HL-60 (cell line): Measurements from ENCODE around the gene RER1.

Source experiments
- DNase-seq, 2 experiments: peaks; one replicate each; pipeline ENCODE4 v3.0.0-alpha.2; 2010 to 2020; ENCODE audit warnings: low read depth in 1 of 2, low spot score in 1 of 2
- H3K27ac ChIP-seq: fragments of 250-450 bp; sonication (Bioruptor Pico); replicated peaks from 2 replicates; pipeline ENCODE4 v1.5.1; 2020; ENCODE audit warnings: mild to moderate bottlenecking, moderate library complexity
- H3K27me3 ChIP-seq: fragments of 250-450 bp; sonication (Bioruptor Pico); 2 replicates; pipeline ENCODE4 v1.5.1; 2021; ENCODE audit warnings: mild to moderate bottlenecking, moderate library complexity; ENCODE audit not compliant: insufficient read depth, poor library complexity, severe bottlenecking
- H3K4me3 ChIP-seq: replicated peaks from 2 replicates; pipeline ENCODE4 v1.5.1; 2011; ENCODE audit warnings: mild to moderate bottlenecking, control low read depth, low read length; ENCODE audit not compliant: insufficient read depth
- GABPA ChIP-seq: IDR thresholded peaks from 2 replicates; pipeline ENCODE4 v1.6.1; 2012; ENCODE audit warnings: low read depth
- POLR2AphosphoS5 ChIP-seq: IDR thresholded peaks from 2 replicates; pipeline ENCODE4 v1.6.1; 2012; ENCODE audit warnings: low read depth
- SPI1 ChIP-seq: IDR thresholded peaks from 2 replicates; pipeline ENCODE4 v1.6.1; 2012; ENCODE audit warnings: low read depth, mild to moderate bottlenecking, borderline replicate concordance
- TF ChIP-seq, protein P1 (sequence below): IDR thresholded peaks from 2 replicates; pipeline ENCODE4 v1.6.1; 2012; ENCODE audit warnings: low read depth; ENCODE audit not compliant: insufficient replicate concordance
- TF ChIP-seq, protein P2 (sequence below): IDR thresholded peaks from one replicate; pipeline ENCODE4 v1.5.1; 2011; ENCODE audit warnings: low read length, control low read depth, inconsistent platforms; ENCODE audit not compliant: insufficient read depth

Gene RER1

DNA sequence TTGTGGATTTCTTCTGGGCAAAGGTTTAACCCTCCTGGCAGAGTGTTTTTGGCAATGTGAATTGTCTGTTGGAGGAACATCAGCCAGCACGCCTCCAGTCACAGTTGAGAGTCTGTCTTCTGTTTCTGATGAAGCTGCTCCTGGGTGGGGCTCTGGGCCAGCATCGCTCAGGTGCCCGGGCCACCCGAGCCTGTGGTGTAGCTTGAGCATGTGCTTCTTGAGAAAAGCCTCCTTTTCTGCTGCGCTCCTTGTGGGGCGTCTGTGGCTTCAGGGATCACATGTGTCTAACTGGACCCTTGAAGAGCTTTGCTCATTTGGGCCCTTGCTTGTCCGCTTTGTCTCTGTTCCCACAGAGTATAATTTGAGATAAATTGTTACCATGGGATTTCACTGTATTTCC is 7.2 kb downstream of the RER1 start:
- H3K27ac ChIP-seq: no peak overlapping the region
- DNase-seq: no peak
- no peak for TF ChIP-seq GABPA
- no peak for TF ChIP-seq SPI1
- TF ChIP-seq, protein P1, sequence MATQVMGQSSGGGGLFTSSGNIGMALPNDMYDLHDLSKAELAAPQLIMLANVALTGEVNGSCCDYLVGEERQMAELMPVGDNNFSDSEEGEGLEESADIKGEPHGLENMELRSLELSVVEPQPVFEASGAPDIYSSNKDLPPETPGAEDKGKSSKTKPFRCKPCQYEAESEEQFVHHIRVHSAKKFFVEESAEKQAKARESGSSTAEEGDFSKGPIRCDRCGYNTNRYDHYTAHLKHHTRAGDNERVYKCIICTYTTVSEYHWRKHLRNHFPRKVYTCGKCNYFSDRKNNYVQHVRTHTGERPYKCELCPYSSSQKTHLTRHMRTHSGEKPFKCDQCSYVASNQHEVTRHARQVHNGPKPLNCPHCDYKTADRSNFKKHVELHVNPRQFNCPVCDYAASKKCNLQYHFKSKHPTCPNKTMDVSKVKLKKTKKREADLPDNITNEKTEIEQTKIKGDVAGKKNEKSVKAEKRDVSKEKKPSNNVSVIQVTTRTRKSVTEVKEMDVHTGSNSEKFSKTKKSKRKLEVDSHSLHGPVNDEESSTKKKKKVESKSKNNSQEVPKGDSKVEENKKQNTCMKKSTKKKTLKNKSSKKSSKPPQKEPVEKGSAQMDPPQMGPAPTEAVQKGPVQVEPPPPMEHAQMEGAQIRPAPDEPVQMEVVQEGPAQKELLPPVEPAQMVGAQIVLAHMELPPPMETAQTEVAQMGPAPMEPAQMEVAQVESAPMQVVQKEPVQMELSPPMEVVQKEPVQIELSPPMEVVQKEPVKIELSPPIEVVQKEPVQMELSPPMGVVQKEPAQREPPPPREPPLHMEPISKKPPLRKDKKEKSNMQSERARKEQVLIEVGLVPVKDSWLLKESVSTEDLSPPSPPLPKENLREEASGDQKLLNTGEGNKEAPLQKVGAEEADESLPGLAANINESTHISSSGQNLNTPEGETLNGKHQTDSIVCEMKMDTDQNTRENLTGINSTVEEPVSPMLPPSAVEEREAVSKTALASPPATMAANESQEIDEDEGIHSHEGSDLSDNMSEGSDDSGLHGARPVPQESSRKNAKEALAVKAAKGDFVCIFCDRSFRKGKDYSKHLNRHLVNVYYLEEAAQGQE: no peak
- TF ChIP-seq POLR2AphosphoS5: no peak
- TF ChIP-seq, protein P2, sequence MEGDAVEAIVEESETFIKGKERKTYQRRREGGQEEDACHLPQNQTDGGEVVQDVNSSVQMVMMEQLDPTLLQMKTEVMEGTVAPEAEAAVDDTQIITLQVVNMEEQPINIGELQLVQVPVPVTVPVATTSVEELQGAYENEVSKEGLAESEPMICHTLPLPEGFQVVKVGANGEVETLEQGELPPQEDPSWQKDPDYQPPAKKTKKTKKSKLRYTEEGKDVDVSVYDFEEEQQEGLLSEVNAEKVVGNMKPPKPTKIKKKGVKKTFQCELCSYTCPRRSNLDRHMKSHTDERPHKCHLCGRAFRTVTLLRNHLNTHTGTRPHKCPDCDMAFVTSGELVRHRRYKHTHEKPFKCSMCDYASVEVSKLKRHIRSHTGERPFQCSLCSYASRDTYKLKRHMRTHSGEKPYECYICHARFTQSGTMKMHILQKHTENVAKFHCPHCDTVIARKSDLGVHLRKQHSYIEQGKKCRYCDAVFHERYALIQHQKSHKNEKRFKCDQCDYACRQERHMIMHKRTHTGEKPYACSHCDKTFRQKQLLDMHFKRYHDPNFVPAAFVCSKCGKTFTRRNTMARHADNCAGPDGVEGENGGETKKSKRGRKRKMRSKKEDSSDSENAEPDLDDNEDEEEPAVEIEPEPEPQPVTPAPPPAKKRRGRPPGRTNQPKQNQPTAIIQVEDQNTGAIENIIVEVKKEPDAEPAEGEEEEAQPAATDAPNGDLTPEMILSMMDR: no peak
- no peaks in the 10 kb centered on the region for H3K27me3 ChIP-seq
- H3K4me3 ChIP-seq: no peak overlapping the region

DNA sequence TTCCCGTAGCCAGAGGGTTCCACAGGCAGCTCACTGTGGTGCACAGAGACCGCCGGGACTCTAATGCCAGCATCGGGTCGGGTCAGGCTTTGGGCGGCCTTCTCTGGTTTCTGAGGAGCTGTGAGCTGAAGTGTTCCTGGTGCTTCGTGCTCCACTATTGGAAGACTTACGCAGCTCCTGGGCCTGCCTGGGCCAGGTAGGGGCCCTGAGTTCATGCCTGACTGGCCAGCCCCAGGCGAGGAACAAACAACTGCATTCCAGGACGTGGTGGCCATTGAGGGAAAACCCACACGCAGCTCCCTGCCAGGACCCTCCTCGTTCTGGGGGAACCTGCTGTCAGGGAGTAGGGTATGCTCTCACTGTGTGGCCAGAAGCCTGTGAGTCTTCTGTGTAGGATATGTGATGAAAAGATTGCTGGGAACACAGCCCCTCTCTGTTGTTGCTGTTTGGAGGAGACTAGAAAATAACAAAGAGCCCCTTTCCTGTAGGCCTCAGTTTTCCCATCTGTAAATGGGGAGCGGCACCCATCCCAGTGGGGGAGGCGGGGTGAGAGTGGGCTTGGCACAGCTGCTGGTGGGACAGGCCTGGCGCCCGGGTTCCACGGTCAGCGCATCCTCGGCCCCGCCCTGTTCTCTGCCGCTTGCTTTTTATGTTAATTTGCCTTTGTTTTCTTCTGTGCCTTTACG is 8.4 kb downstream of the RER1 start:
- Histone ChIP-seq H3K27me3 (no peaks in the 10 kb centered on the region), H3K27ac (no peak overlapping the region), H3K4me3 (no peak overlapping the region)
- no peak for DNase-seq
- no peak for TF ChIP-seq POLR2AphosphoS5
- TF ChIP-seq, protein P1: no peak
- no peak for TF ChIP-seq GABPA
- TF ChIP-seq, protein P2: no peak
- no peak for TF ChIP-seq SPI1

DNA sequence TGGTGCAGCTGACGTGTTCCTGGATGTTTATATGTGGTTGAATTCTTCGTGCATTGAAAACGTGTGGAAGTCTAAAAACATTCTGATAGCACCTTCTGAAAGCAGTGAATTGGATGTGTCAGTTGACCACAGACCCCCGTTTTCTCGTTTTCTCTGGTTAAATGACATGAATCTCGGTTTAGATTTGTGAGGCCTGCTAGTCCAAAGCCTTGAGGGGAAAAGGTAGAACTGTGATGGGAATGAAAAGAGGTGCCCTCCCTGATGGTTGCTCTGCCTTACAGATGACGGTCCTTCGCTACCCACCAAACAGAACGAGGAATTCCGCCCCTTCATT is 8.9 kb downstream of the RER1 start:
- H3K27ac ChIP-seq: no peak overlapping the region
- H3K4me3 ChIP-seq: no peak overlapping the region
- TF ChIP-seq, protein P2: no peak
- TF ChIP-seq GABPA: no peak
- no peak for TF ChIP-seq POLR2AphosphoS5
- no peak for DNase-seq
- no peaks in the 10 kb centered on the region for H3K27me3 ChIP-seq

DNA sequence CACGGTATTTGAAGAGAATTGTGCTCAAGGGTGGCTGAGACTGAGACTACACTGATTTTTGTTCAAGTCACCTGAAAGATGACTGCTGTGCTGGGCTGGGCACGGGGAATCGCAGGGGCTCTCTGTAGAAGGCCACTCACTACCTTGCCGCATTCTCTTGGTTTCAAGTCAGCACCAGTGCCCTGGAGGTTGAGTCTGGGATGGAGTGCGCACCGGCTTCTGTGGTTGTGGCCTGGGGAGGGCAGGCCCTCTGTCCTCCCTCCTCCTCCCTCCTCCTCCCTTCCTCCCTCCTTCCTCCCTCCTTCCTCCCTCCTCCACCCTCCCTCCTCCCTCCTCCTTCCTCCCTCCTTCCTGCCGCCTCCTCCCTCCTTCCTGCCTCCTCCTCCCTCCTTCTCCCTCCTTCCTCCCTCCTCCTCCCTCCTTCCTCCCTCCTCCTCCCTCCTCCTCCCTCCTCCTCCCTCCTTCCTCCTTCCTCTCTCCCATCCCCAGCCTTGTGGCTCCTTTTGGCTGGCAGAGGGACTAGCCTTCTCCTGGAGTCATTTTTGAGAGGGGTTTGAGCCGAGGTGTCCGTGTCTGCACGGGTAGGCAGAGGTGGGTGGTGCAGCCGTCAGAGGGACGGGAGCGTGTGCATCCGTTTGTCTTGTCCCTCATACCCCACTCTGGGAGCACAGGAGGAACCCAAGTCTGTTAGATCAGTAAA is 9.5 kb downstream of the RER1 start:
- no peaks in the 10 kb centered on the region for H3K27me3 ChIP-seq
- no peak for TF ChIP-seq SPI1
- TF ChIP-seq POLR2AphosphoS5: no peak
- TF ChIP-seq, protein P1: no peak
- no peak for TF ChIP-seq GABPA
- TF ChIP-seq, protein P2: no peak
- no peak overlapping the region for H3K4me3 ChIP-seq
- no peak for DNase-seq
- no peak overlapping the region for H3K27ac ChIP-seq
